GM12872 (cell line): ENCODE results near the gene SEC24B.

ENCODE experiments used
- CTCF ChIP-seq: IDR thresholded peaks from 3 replicates; pipeline ENCODE4 v1.5.1; 2011; ENCODE audit warnings: low read depth, mild to moderate bottlenecking, low read length, moderate library complexity; ENCODE audit not compliant: insufficient read depth

Gene SEC24B

GRCh38 chr4:109433205-109434006 lies at the start of gene SEC24B:
Gene SEC24B (plus strand): TSS chr4:109433815. CDS start chr4:109433870, 55 bp downstream.
- peak; percentile 76; the same call in 2 of the 3 replicates for TF ChIP-seq CTCF

GRCh38 chr4:109383823-109384222 lies 49.8 kb upstream of the SEC24B start:
- no peak for TF ChIP-seq CTCF

GRCh38 chr4:109385260-109385659 lies 48.4 kb upstream of the SEC24B start:
- no peak for TF ChIP-seq CTCF

GRCh38 chr4:109389369-109390114 lies 44.1 kb upstream of the SEC24B start:
- no peak for TF ChIP-seq CTCF

GRCh38 chr4:109390115-109390768 lies 43.4 kb upstream of the SEC24B start:
- no peak for TF ChIP-seq CTCF

GRCh38 chr4:109395694-109396093 lies 37.9 kb upstream of the SEC24B start:
- TF ChIP-seq CTCF, result no peak

GRCh38 chr4:109398928-109399327 lies 34.7 kb upstream of the SEC24B start:
- no peak for TF ChIP-seq CTCF
